Stimulated activated naive CD8-positive, alpha-beta T cell treated with anti-CD3 and anti-CD28 coated beads, Interleukin-15, amount 100 ng/mL, for 72 hours (primary cell): ENCODE data around the gene MYH6.
A peak's percentile ranks its signal among the peaks of the same experiment; 100 is the strongest.
"Not testable (repeated sequence)": the region's sequence is repeated elsewhere in the genome, so short reads cannot be mapped to it uniquely, and the experiment has no call there.

Experiments
- ATAC-seq: fragments of 150-1000 bp; cut with Tn5 transposase; 2 replicates; pipeline ENCODE4 v1.10.0; 2021; ENCODE audit warnings: mild to moderate bottlenecking, moderate library complexity
- DNase-seq, 2 donors: peaks; one replicate each; pipeline ENCODE4 v3.0.0; 2021 to 2022
- H3K27ac Mint-ChIP-seq, 2 donors: one replicate each; pipeline ENCODE4 v1.8.0; 2022; ENCODE audit warnings: mild to moderate bottlenecking in 2 of 2, mixed read lengths in 2 of 2, moderate library complexity in 2 of 2
- H3K27me3 Mint-ChIP-seq: one replicate; pipeline ENCODE4 v1.8.0; 2022; ENCODE audit warnings: mixed read lengths
- H3K4me1 Mint-ChIP-seq: one replicate; pipeline ENCODE4 v1.8.0; 2022; ENCODE audit warnings: mild to moderate bottlenecking, mixed read lengths
- H3K4me3 Mint-ChIP-seq, 2 donors: one replicate each; pipeline ENCODE4 v1.8.0; 2022; ENCODE audit warnings: mild to moderate bottlenecking in 2 of 2, mixed read lengths in 2 of 2, moderate library complexity in 1 of 2
- H3K9me3 Mint-ChIP-seq, 2 donors: one replicate each; pipeline ENCODE4 v1.8.0; 2022; ENCODE audit warnings: mixed read lengths in 2 of 2

Gene MYH6

GRCh38 chr14:23398348-23398747, 9.7 kb downstream of the MYH6 start:
- DNase-seq = no peak
- no peaks in the 10 kb centered on the region for H3K9me3 Mint-ChIP-seq
- no peak for ATAC-seq
- H3K27ac Mint-ChIP-seq = peak overlapping the region in 1 of 2 donors; percentile 27
- no peaks in the 10 kb centered on the region for H3K4me1 Mint-ChIP-seq
- no peak overlapping the region for H3K4me3 Mint-ChIP-seq
- peaks cover 18% of the 10 kb centered on the region for H3K27me3 Mint-ChIP-seq

DNA sequence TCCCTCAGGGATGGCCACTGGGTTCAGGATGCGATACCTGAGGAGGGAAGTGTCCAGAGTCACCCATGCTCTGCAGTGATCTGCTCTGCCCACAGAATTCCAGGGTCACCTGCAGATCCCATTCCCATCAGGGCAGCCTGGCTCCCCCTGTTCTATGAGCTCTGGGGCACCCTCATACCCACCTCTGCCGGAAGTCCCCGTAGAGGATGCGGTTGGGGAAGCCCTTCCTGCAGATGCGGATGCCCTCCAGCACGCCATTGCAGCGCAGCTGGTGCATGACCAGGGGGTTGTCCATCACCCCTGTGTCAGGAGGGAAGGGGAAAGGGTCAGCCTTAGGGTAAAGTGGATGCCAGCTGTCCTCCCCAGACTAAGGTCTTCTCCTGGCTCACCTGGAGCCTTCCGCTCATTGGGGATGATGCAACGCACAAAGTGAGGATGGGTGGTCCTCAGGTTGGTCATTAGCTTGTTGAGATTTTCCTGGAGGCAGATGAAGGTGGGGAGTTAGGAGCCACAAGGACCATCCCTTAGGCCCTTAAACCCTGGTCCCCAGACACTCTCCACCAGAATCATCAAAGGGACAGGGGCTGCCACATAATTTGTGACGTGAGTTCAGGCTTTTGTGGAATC, 11.2 kb downstream of the MYH6 start:
- H3K9me3 Mint-ChIP-seq = no peaks in the 10 kb centered on the region
- H3K4me3 Mint-ChIP-seq = no peak overlapping the region
- ATAC-seq (no peak), DNase-seq (no peak)
- no peak overlapping the region for H3K27ac Mint-ChIP-seq
- peaks cover 16% of the 10 kb centered on the region for H3K27me3 Mint-ChIP-seq
- H3K4me1 Mint-ChIP-seq = no peaks in the 10 kb centered on the region

DNA sequence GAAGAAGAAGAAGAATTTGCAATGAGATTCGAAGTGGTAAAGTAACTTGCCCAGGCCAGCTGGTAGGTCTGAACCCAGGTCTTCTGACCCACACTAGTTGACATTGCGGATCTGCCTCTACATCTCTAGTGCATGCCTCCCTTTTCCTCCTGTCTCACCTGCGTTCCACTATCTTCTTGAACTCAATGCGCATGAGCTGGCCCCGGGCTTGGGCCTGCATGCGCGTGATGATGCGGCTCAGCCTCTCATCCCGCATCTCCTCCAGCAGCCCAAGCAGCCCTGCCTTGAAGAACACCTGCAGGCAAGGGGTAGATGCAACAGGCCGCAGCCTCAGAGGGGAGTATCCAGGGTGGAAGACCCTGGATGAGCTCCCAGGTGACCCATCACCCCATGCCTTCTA, 11.9 kb downstream of the MYH6 start:
- DNase-seq (no peak), ATAC-seq (no peak)
- H3K9me3 Mint-ChIP-seq = no peaks in the 10 kb centered on the region
- no peak overlapping the region for H3K4me3 Mint-ChIP-seq
- H3K4me1 Mint-ChIP-seq = no peaks in the 10 kb centered on the region
- H3K27me3 Mint-ChIP-seq = peaks cover 16% of the 10 kb centered on the region
- H3K27ac Mint-ChIP-seq = no peak overlapping the region

- no peak for ATAC-seq
- no peak overlapping the region for H3K4me3 Mint-ChIP-seq
- H3K27me3 Mint-ChIP-seq = peaks cover 40% of the 10 kb centered on the region
- no peaks in the 10 kb centered on the region for H3K4me1 Mint-ChIP-seq
- no peak for DNase-seq
- no peak overlapping the region for H3K27ac Mint-ChIP-seq
- H3K9me3 Mint-ChIP-seq = no peaks in the 10 kb centered on the region
Measured at GRCh38 chr14:23392613-23393012, 15.5 kb downstream of the MYH6 start.

- DNase-seq, H3K4me1 Mint-ChIP-seq, H3K9me3 Mint-ChIP-seq, ATAC-seq, H3K4me3 Mint-ChIP-seq: not testable (repeated sequence)
- Mint-ChIP-seq H3K27me3 (peaks cover 40% of the 10 kb centered on the region), H3K27ac (peak overlapping the region in 1 of 2 donors; percentile 55)
Measured at GRCh38 chr14:23389871-23390270, 18.2 kb downstream of the MYH6 start.

DNA sequence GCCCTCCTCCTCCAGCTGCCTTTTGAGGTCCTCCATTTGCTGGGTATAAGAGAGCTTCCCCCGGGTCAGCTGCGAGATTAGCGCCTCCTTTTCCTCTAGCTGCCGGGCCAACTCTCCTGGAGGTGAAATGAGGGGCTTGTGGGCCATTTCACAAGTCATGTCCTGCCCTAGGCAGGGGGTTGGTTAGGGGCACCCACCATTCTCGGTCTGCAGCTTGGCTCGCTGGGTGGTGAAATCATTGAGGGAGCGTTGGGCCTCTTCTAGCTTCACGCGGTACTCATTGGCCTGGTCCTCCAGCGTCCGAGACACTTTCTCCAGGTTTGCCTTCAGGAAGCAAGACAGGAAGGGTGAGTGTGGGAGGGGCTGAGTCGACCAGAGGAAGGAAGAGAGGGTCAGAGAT, 18.7 kb downstream of the MYH6 start:
- Mint-ChIP-seq H3K27me3 (peaks cover 40% of the 10 kb centered on the region), H3K27ac (no peak overlapping the region), H3K4me1 (no peaks in the 10 kb centered on the region), H3K4me3 (no peak overlapping the region), H3K9me3 (no peaks in the 10 kb centered on the region)
- ATAC-seq = no peak
- no peak for DNase-seq

DNA sequence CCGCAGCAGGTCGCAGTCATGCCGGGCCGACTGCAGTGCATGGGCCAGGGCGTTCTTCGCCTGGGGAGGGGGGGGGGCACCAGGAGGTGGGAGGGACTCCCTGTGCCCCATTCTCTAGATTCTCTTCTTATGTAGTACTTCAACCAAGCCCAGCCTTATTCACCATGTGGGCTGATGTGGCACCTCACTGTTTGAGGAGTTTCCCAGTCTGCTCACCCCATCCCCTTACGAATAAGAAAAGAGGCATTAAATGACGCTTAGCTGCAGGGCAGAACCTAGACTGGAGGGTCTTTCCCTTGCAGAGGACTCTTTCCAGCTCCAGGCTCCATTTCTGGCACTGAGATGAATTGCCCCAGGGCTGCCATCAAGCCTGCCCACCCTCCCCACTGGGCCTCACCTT, 19.1 kb downstream of the MYH6 start:
- ATAC-seq = no peak
- DNase-seq = no peak
- Mint-ChIP-seq H3K27ac (no peak overlapping the region), H3K4me1 (no peaks in the 10 kb centered on the region), H3K4me3 (no peak overlapping the region), H3K9me3 (no peaks in the 10 kb centered on the region), H3K27me3 (peaks cover 39% of the 10 kb centered on the region)

GRCh38 chr14:23387916-23388882, 19.9 kb downstream of the MYH6 start:
- DNase-seq = no peak
- Mint-ChIP-seq H3K4me3 (no peak overlapping the region), H3K27me3 (peaks cover 31% of the 10 kb centered on the region), H3K27ac (no peak overlapping the region), H3K4me1 (no peaks in the 10 kb centered on the region), H3K9me3 (no peaks in the 10 kb centered on the region)
- ATAC-seq = no peak

GRCh38 chr14:23386999-23387398, 21.1 kb downstream of the MYH6 start:
- Mint-ChIP-seq H3K27ac (peak overlapping the region in 1 of 2 donors; percentile 50), H3K4me3 (no peak overlapping the region), H3K4me1 (no peaks in the 10 kb centered on the region), H3K9me3 (no peaks in the 10 kb centered on the region), H3K27me3 (peaks cover 34% of the 10 kb centered on the region)
- DNase-seq (no peak), ATAC-seq (no peak)

DNA sequence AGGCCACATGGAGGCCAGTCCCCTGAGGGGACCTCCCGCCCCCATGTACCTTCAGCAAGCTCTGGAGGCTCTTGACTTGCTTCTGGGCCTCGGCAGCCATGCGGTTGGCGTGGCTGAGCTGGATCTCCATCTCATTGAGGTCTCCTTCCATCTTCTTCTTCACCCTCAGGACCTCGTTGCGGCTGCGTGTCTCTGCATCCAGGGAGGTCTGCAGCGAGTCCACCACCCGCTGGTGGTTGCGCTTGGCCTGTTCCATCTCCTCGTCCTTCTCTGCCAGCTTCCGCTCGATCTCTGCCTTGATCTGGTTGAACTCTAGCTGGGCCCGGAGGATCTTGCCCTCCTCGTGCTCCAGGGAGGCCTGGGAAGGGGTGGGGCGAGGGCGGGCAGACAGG, 21.8 kb downstream of the MYH6 start:
- ATAC-seq, H3K9me3 Mint-ChIP-seq, H3K4me3 Mint-ChIP-seq, DNase-seq, H3K4me1 Mint-ChIP-seq: not testable (repeated sequence)
- H3K27ac Mint-ChIP-seq = peak overlapping the region in 1 of 2 donors; percentile 5
- H3K27me3 Mint-ChIP-seq = peaks cover 39% of the 10 kb centered on the region

GRCh38 chr14:23385642-23386265, 22.3 kb downstream of the MYH6 start:
- peaks cover 39% of the 10 kb centered on the region for H3K27me3 Mint-ChIP-seq
- no peak overlapping the region for H3K27ac Mint-ChIP-seq
- DNase-seq (no peak), ATAC-seq (no peak)
- H3K9me3 Mint-ChIP-seq = no peaks in the 10 kb centered on the region
- no peaks in the 10 kb centered on the region for H3K4me1 Mint-ChIP-seq
- H3K4me3 Mint-ChIP-seq = no peak overlapping the region

DNA sequence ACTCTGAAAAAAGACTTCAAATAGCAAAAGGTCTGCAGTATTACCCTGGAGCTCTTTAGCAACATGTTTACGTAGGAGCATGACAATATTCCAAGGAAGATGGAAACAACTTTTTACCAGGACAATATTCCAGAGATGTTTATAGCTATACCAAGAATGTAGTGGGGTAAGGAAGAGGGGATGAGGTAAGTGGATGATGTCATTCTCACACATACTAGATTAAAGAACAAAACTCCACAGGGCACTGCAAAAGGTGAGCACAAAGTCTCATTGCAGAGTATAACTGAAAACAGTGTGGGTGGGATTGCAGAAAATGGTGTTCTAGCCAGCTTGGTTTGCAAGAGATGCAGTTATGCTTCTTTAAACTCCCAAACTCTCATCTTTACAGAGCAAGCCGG, 22.8 kb downstream of the MYH6 start:
- Mint-ChIP-seq H3K4me1 (no peaks in the 10 kb centered on the region), H3K27me3 (peaks cover 35% of the 10 kb centered on the region), H3K4me3 (no peak overlapping the region), H3K27ac (no peak overlapping the region), H3K9me3 (no peaks in the 10 kb centered on the region)
- DNase-seq = no peak
- no peak for ATAC-seq

DNA sequence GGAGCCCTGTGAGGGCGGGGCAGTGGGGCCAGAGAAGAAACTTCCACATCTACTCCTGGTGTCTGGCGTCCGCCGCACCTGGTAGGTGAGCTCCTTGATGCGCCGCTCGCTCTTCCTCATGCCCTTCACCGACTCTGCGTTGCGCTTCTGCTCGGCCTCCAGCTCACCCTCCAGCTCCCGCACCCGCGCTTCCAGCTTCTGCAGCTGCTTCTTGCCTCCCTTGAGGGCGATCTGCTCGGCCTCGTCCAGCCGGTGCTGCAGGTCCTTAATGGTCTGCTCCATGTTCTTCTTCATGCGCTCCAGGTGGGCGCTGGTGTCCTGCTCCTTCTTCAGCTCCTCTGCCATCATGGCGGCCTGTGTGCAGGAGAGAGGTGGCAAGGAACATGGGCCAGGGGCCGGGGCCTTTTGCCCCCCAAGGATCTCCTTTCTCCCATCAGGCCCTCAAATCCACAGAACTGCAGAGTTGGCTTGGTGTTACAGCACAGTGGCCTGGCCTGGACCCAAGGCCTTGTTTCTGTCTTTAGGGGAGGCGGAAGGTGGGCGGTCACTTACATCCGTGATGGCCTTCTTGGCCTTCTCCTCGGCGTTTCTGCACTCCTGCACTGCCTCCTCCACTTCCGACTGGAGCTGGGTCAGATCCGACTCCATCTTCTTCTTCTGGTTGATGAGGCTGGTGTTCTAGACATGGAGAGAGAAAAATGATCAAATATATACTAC, 23.6 kb downstream of the MYH6 start:
- Mint-ChIP-seq H3K4me3 (no peak overlapping the region), H3K27me3 (peaks cover 28% of the 10 kb centered on the region), H3K9me3 (no peaks in the 10 kb centered on the region), H3K27ac (no peak overlapping the region), H3K4me1 (no peaks in the 10 kb centered on the region)
- DNase-seq = no peak
- no peak for ATAC-seq

DNA sequence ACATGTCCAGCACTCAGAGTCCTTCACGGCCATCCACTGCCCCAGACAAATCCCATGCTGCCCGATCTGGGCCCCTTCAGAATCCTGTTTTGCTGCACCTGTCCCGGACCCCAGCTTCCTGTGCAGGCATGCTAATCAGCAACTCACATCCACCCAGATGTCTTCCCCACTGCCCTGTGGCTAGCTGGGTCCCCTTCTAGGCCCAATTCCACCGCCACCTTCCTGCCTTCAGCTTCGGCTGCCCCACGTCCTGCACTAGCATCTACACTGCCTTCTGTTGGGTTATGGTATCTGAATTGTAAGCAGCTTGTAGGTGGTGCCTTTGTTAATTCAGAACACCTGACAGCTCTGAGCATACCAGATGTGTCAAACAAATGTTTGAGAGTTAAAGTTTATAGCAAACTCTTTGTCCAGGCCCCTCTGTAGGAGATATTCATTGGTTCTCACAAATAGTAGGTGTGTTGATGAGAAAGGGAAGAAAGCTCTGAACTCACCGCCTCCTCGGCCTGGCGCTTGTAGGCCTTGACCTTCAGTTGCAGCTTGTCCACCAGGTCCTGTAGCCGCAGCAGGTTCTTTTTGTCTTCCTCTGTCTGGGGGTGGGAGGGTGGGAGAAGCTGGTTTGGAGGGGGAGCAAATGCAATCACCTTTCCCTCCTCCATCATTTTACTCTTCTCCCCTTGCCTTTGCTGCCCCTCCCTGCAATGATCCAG, 25.2 kb downstream of the MYH6 start:
- H3K4me1 Mint-ChIP-seq = no peaks in the 10 kb centered on the region
- ATAC-seq (no peak), DNase-seq (no peak)
- peak overlapping the region in 1 of 2 donors; percentile 70 for H3K27ac Mint-ChIP-seq
- H3K4me3 Mint-ChIP-seq = no peak overlapping the region
- H3K9me3 Mint-ChIP-seq = no peaks in the 10 kb centered on the region
- H3K27me3 Mint-ChIP-seq = peaks cover 28% of the 10 kb centered on the region

DNA sequence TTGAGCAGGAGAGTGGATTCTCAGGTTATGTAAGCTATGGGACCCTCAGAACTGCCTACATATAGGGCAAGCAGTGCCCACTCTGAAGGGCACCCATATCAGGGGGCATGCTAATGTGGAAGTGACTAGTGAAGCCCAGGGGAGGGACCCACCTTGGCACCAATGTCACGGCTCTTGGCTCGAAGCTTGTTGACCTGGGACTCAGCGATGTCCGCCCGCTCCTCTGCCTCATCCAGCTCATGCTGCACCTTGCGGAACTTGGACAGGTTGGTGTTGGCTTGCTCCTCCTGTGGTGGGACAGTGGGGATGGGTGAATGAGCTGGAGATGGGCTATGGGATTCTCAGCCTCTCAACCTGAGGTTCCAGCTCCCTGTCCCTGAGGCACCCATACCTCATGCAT, 25.8 kb downstream of the MYH6 start:
- DNase-seq (no peak), ATAC-seq (no peak)
- peaks cover 30% of the 10 kb centered on the region for H3K27me3 Mint-ChIP-seq
- H3K9me3 Mint-ChIP-seq = no peaks in the 10 kb centered on the region
- no peaks in the 10 kb centered on the region for H3K4me1 Mint-ChIP-seq
- H3K27ac Mint-ChIP-seq = no peak overlapping the region
- no peak overlapping the region for H3K4me3 Mint-ChIP-seq
